Erythroblast (primary cell): Measurements from ENCODE around the gene CTNNA3.
"Not testable (repeated sequence)": the region's sequence is repeated elsewhere in the genome, so short reads cannot be mapped to it uniquely, and the experiment has no call there.

Experiments used
- GATA1 ChIP-seq: IDR thresholded peaks from 2 replicates; pipeline ENCODE4 v1.6.1; 2011; ENCODE audit warnings: low read depth, mild to moderate bottlenecking, control low read depth, low read length, moderate library complexity
- POLR2A ChIP-seq: IDR thresholded peaks from 2 replicates; pipeline ENCODE4 v1.6.1; 2011; ENCODE audit warnings: mild to moderate bottlenecking, low read length

DNA sequence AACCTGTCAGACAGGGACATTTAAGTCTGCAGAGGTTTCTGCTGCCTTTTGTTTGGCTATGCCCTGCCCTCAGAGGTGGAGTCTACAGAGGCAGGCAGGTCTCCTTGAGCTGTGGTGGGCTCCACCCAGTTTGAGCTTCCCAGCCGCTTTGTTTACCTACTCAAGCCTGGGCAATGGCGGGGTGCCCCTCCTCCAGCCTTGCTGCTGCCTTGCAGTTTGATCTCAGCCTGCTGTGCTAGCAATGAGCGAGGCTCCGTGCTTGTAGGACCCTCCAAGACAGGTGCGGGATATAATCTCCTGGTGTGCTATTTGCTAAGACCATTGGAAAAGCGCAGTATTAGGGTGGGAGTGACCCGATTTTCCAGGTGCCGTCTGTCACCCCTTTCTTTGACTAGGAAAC, 1360.2 kb downstream of the CTNNA3 start:
- not testable (repeated sequence) for TF ChIP-seq POLR2A, GATA1
